GM12878 (cell line): ENCODE data around the gene AGAP1.

Experiments used
- FOXM1 ChIP-seq: IDR thresholded peaks from 2 replicates; pipeline ENCODE4 v1.6.1; 2012; ENCODE audit warnings: low read depth, mild to moderate bottlenecking, inconsistent platforms, low read length, moderate library complexity
- GABPA ChIP-seq: IDR thresholded peaks from 2 replicates; pipeline ENCODE4 v1.6.1; 2014; ENCODE audit warnings: antibody characterized with exemption, low read depth, mild to moderate bottlenecking, inconsistent platforms
- IKZF2 ChIP-seq, 2 experiments: fragments of 450-650 bp; IDR thresholded peaks; 2 replicates each; pipeline ENCODE4 v1.6.1; 2017; ENCODE audit warnings: mild to moderate bottlenecking in 2 of 2, moderate library complexity in 2 of 2
- POLR2A ChIP-seq: IDR thresholded peaks from 2 replicates; pipeline ENCODE4 v1.6.1; 2011; ENCODE audit warnings: low read depth, mild to moderate bottlenecking, low read length
- POLR2AphosphoS5 ChIP-seq: IDR thresholded peaks from 2 replicates; pipeline ENCODE4 v1.6.1; 2011; ENCODE audit warnings: mild to moderate bottlenecking, low read length, inconsistent platforms
- RCOR1 ChIP-seq: conservative IDR thresholded peaks from 2 replicates; pipeline ENCODE4 v1.6.1; 2012; ENCODE audit warnings: low read depth, low read length, improper control_type of control experiment
- SMC3 ChIP-seq: IDR thresholded peaks from 2 replicates; pipeline ENCODE4 v1.6.1; 2011; ENCODE audit warnings: low read length, improper control_type of control experiment, borderline replicate concordance
- TBL1XR1 ChIP-seq: IDR thresholded peaks from 2 replicates; pipeline ENCODE4 v1.6.1; 2012; ENCODE audit warnings: low read depth, low read length, improper control_type of control experiment
- TF ChIP-seq, protein P1 (sequence below), 3 experiments: IDR thresholded peaks in 2 of 3; conservative IDR thresholded peaks in 1 of 3; 2 replicates each; pipeline ENCODE4 v1.5.1; 2011; ENCODE audit warnings: low read depth in 3 of 3, low read length in 3 of 3, mild to moderate bottlenecking in 3 of 3, control low read depth in 2 of 3, moderate library complexity in 2 of 3, inconsistent platforms in 1 of 3, mixed read lengths in 1 of 3; ENCODE audit not compliant: control insufficient read depth in 2 of 3, insufficient read depth in 1 of 3; ENCODE audit errors: extremely low read depth in 1 of 3
- TF ChIP-seq, protein P2 (sequence below): IDR thresholded peaks from 2 replicates; pipeline ENCODE4 v1.6.1; 2011; ENCODE audit warnings: low read depth, low read length, improper control_type of control experiment, borderline replicate concordance
- TF ChIP-seq, protein P3 (sequence below): IDR thresholded peaks from 2 replicates; pipeline ENCODE4 v1.6.1; 2012; ENCODE audit warnings: low read depth, low read length, improper control_type of control experiment
- TF ChIP-seq, protein P4 (sequence below): IDR thresholded peaks from 2 replicates; pipeline ENCODE4 v1.6.1; 2011; ENCODE audit warnings: borderline replicate concordance, low read depth, mild to moderate bottlenecking, moderate library complexity, low read length; ENCODE audit not compliant: insufficient read depth, poor library complexity, severe bottlenecking

DNA sequence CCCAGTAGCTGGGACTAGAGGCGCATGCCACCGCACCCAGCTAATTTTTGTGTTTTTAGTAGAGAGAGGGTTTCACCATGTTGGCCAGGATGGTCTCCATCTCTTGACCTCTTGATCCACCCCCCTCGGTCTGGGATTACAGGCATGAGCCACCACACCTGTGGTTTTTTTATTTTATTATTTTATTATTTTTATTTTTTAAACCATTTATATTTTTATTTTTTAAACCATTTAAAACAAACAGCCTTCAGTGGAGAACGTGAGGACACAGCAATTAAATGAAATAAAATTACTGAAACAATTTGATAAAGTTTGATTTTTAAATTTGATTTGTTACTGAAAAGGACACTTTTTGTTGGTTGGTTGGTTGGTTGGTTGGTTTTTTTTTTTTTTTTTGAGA lies 181.0 kb downstream of the AGAP1 start:
- TF ChIP-seq, protein P1, sequence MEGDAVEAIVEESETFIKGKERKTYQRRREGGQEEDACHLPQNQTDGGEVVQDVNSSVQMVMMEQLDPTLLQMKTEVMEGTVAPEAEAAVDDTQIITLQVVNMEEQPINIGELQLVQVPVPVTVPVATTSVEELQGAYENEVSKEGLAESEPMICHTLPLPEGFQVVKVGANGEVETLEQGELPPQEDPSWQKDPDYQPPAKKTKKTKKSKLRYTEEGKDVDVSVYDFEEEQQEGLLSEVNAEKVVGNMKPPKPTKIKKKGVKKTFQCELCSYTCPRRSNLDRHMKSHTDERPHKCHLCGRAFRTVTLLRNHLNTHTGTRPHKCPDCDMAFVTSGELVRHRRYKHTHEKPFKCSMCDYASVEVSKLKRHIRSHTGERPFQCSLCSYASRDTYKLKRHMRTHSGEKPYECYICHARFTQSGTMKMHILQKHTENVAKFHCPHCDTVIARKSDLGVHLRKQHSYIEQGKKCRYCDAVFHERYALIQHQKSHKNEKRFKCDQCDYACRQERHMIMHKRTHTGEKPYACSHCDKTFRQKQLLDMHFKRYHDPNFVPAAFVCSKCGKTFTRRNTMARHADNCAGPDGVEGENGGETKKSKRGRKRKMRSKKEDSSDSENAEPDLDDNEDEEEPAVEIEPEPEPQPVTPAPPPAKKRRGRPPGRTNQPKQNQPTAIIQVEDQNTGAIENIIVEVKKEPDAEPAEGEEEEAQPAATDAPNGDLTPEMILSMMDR (IDR thresholded peaks at IDR 0.05 in 2 of 3, conservative IDR thresholded peaks at IDR 0.05 in 1 of 3; ENCODE audit: control insufficient read depth in 2 of 3, extremely low read depth in 1 of 3, insufficient read depth in 1 of 3, low read depth in 3 of 3, low read length in 3 of 3), result no peak
- TF ChIP-seq POLR2AphosphoS5 (no peak), POLR2A (no peak), IKZF2 (IDR thresholded peaks at IDR 0.05) (no peak), FOXM1 (no peak), GABPA (no peak), RCOR1 (no peak), TBL1XR1 (no peak), SMC3 (no peak)
- TF ChIP-seq, protein P2, sequence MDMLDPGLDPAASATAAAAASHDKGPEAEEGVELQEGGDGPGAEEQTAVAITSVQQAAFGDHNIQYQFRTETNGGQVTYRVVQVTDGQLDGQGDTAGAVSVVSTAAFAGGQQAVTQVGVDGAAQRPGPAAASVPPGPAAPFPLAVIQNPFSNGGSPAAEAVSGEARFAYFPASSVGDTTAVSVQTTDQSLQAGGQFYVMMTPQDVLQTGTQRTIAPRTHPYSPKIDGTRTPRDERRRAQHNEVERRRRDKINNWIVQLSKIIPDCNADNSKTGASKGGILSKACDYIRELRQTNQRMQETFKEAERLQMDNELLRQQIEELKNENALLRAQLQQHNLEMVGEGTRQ, result no peak
- TF ChIP-seq, protein P3, sequence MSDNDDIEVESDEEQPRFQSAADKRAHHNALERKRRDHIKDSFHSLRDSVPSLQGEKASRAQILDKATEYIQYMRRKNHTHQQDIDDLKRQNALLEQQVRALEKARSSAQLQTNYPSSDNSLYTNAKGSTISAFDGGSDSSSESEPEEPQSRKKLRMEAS, result no peak
- TF ChIP-seq, protein P4, sequence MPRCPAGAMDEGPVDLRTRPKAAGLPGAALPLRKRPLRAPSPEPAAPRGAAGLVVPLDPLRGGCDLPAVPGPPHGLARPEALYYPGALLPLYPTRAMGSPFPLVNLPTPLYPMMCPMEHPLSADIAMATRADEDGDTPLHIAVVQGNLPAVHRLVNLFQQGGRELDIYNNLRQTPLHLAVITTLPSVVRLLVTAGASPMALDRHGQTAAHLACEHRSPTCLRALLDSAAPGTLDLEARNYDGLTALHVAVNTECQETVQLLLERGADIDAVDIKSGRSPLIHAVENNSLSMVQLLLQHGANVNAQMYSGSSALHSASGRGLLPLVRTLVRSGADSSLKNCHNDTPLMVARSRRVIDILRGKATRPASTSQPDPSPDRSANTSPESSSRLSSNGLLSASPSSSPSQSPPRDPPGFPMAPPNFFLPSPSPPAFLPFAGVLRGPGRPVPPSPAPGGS, result no peak
